ENCODE results near the gene RELL1. TPM values are rescaled to one million over a fixed set of nuclear protein-coding genes. Genes with fewer than 3 reads are reported as not detected.

The RELL1 gene
- total RNA-seq, 1 experiment from 2014 or later = 19.1 TPM

GRCh38 chr4:37599092-37599790, 86.9 kb downstream of the RELL1 start:
- DNase-seq = no peak
- Histone ChIP-seq H3K4me3 (ENCODE audit: insufficient read depth, low read depth, low read length) (no peak overlapping the region), H3K27me3 (ENCODE audit: control insufficient read depth, insufficient read depth, low read length) (no peaks in the 10 kb centered on the region), H3K36me3 (replicated peaks; ENCODE audit: control insufficient read depth, insufficient read depth, low read length) (no peaks in the 10 kb centered on the region)

- Histone ChIP-seq H3K36me3 (replicated peaks; ENCODE audit: control insufficient read depth, insufficient read depth, low read length) (no peaks in the 10 kb centered on the region), H3K4me3 (ENCODE audit: insufficient read depth, low read depth, low read length) (no peak overlapping the region), H3K27me3 (ENCODE audit: control insufficient read depth, insufficient read depth, low read length) (no peaks in the 10 kb centered on the region)
- no peak for DNase-seq
Observed at GRCh38 chr4:37597034-37597433, 89.1 kb downstream of the RELL1 start.

GRCh38 chr4:37595875-37596680, 90.1 kb downstream of the RELL1 start:
- H3K36me3 ChIP-seq (replicated peaks; ENCODE audit: control insufficient read depth, insufficient read depth, low read length) = no peaks in the 10 kb centered on the region
- H3K4me3 ChIP-seq (ENCODE audit: insufficient read depth, low read depth, low read length) = no peak overlapping the region
- no peaks in the 10 kb centered on the region for H3K27me3 ChIP-seq (ENCODE audit: control insufficient read depth, insufficient read depth, low read length)
- no peak for DNase-seq

- no peak overlapping the region for H3K4me3 ChIP-seq (ENCODE audit: insufficient read depth, low read depth, low read length)
- H3K36me3 ChIP-seq (replicated peaks; ENCODE audit: control insufficient read depth, insufficient read depth, low read length) = no peaks in the 10 kb centered on the region
- no peaks in the 10 kb centered on the region for H3K27me3 ChIP-seq (ENCODE audit: control insufficient read depth, insufficient read depth, low read length)
- no peak for DNase-seq
Observed at GRCh38 chr4:37594099-37594498, 92.1 kb downstream of the RELL1 start.

- Histone ChIP-seq H3K4me3 (ENCODE audit: insufficient read depth, low read depth, low read length) (no peak overlapping the region), H3K27me3 (ENCODE audit: control insufficient read depth, insufficient read depth, low read length) (no peaks in the 10 kb centered on the region), H3K36me3 (replicated peaks; ENCODE audit: control insufficient read depth, insufficient read depth, low read length) (no peaks in the 10 kb centered on the region)
- DNase-seq = no peak
Observed at GRCh38 chr4:37591349-37591748, 94.8 kb downstream of the RELL1 start.

GRCh38 chr4:37590016-37590415, 96.2 kb downstream of the RELL1 start:
- Histone ChIP-seq H3K36me3 (replicated peaks; ENCODE audit: control insufficient read depth, insufficient read depth, low read length) (no peaks in the 10 kb centered on the region), H3K27me3 (ENCODE audit: control insufficient read depth, insufficient read depth, low read length) (no peaks in the 10 kb centered on the region), H3K4me3 (ENCODE audit: insufficient read depth, low read depth, low read length) (no peak overlapping the region)
- DNase-seq = no peak

GRCh38 chr4:37588150-37588549, 98.0 kb downstream of the RELL1 start:
- Histone ChIP-seq H3K36me3 (replicated peaks; ENCODE audit: control insufficient read depth, insufficient read depth, low read length) (no peaks in the 10 kb centered on the region), H3K4me3 (ENCODE audit: insufficient read depth, low read depth, low read length) (no peak overlapping the region), H3K27me3 (ENCODE audit: control insufficient read depth, insufficient read depth, low read length) (no peaks in the 10 kb centered on the region)
- no peak for DNase-seq

GRCh38 chr4:37586194-37586593, 100.0 kb downstream of the RELL1 start:
- no peaks in the 10 kb centered on the region for H3K27me3 ChIP-seq (ENCODE audit: control insufficient read depth, insufficient read depth, low read length)
- H3K36me3 ChIP-seq (replicated peaks; ENCODE audit: control insufficient read depth, insufficient read depth, low read length) = no peaks in the 10 kb centered on the region
- DNase-seq = no peak
- no peak overlapping the region for H3K4me3 ChIP-seq (ENCODE audit: insufficient read depth, low read depth, low read length)

- H3K4me3 ChIP-seq (ENCODE audit: insufficient read depth, low read depth, low read length) = no peak overlapping the region
- no peaks in the 10 kb centered on the region for H3K27me3 ChIP-seq (ENCODE audit: control insufficient read depth, insufficient read depth, low read length)
- no peak for DNase-seq
- H3K36me3 ChIP-seq (replicated peaks; ENCODE audit: control insufficient read depth, insufficient read depth, low read length) = no peaks in the 10 kb centered on the region
Observed at GRCh38 chr4:37584493-37585060, 101.6 kb downstream of the RELL1 start.

- no peaks in the 10 kb centered on the region for H3K27me3 ChIP-seq (ENCODE audit: control insufficient read depth, insufficient read depth, low read length)
- no peaks in the 10 kb centered on the region for H3K36me3 ChIP-seq (replicated peaks; ENCODE audit: control insufficient read depth, insufficient read depth, low read length)
- no peak overlapping the region for H3K4me3 ChIP-seq (ENCODE audit: insufficient read depth, low read depth, low read length)
- no peak for DNase-seq
Observed at GRCh38 chr4:37584071-37584470, 102.1 kb downstream of the RELL1 start.

- no peaks in the 10 kb centered on the region for H3K36me3 ChIP-seq (replicated peaks; ENCODE audit: control insufficient read depth, insufficient read depth, low read length)
- DNase-seq = no peak
- no peaks in the 10 kb centered on the region for H3K27me3 ChIP-seq (ENCODE audit: control insufficient read depth, insufficient read depth, low read length)
- no peak overlapping the region for H3K4me3 ChIP-seq (ENCODE audit: insufficient read depth, low read depth, low read length)
Observed at GRCh38 chr4:37573566-37573965, 112.6 kb downstream of the RELL1 start.

- no peak for DNase-seq
- H3K36me3 ChIP-seq (replicated peaks; ENCODE audit: control insufficient read depth, insufficient read depth, low read length) = no peaks in the 10 kb centered on the region
- no peaks in the 10 kb centered on the region for H3K27me3 ChIP-seq (ENCODE audit: control insufficient read depth, insufficient read depth, low read length)
- H3K4me3 ChIP-seq (ENCODE audit: insufficient read depth, low read depth, low read length) = no peak overlapping the region
Observed at GRCh38 chr4:37568489-37568888, 117.7 kb downstream of the RELL1 start.

- H3K36me3 ChIP-seq (replicated peaks; ENCODE audit: control insufficient read depth, insufficient read depth, low read length) = no peaks in the 10 kb centered on the region
- no peak for DNase-seq
- H3K27me3 ChIP-seq (ENCODE audit: control insufficient read depth, insufficient read depth, low read length) = no peaks in the 10 kb centered on the region
- no peak overlapping the region for H3K4me3 ChIP-seq (ENCODE audit: insufficient read depth, low read depth, low read length)
Observed at GRCh38 chr4:37567836-37568235, 118.3 kb downstream of the RELL1 start.

GRCh38 chr4:37562592-37562991, 123.6 kb downstream of the RELL1 start:
- no peaks in the 10 kb centered on the region for H3K27me3 ChIP-seq (ENCODE audit: control insufficient read depth, insufficient read depth, low read length)

GRCh38 chr4:37561803-37562207, 124.4 kb downstream of the RELL1 start:
- H3K36me3 ChIP-seq (replicated peaks; ENCODE audit: control insufficient read depth, insufficient read depth, low read length) = no peaks in the 10 kb centered on the region
- H3K27me3 ChIP-seq (ENCODE audit: control insufficient read depth, insufficient read depth, low read length) = no peaks in the 10 kb centered on the region
- H3K4me3 ChIP-seq (ENCODE audit: insufficient read depth, low read depth, low read length) = no peak overlapping the region
- DNase-seq = no peak

More at GRCh38 chr4:37562592-37562991, 123.6 kb downstream of the RELL1 start:
- no peak for DNase-seq
- Histone ChIP-seq H3K36me3 (replicated peaks; ENCODE audit: control insufficient read depth, insufficient read depth, low read length) (no peaks in the 10 kb centered on the region), H3K4me3 (ENCODE audit: insufficient read depth, low read depth, low read length) (no peak overlapping the region)

Measured in H7 (cell line).